Cardiac fibroblast (primary cell): ENCODE data around the gene KDR.

Experiments used
- DNase-seq, 2 donors: peaks; one replicate each; pipeline versions ENCODE4 v3.0.0 to v3.0.0-alpha.2; 2010; ENCODE audit warnings: low read depth in 2 of 2
- H3K4me3 ChIP-seq, 2 donors: replicated peaks in 1 of 2; 1 replicate in 1 of 2; 2 replicates in 1 of 2; pipeline ENCODE4 v1.5.1; 2011; ENCODE audit warnings: low read depth in 2 of 2, low read length in 2 of 2, mild to moderate bottlenecking in 2 of 2, moderate library complexity in 1 of 2
- TF ChIP-seq, protein P1 (sequence below): IDR thresholded peaks from one replicate; pipeline ENCODE4 v1.5.1; 2011; ENCODE audit warnings: low read depth, mild to moderate bottlenecking, low read length, inconsistent platforms

The KDR gene

DNA sequence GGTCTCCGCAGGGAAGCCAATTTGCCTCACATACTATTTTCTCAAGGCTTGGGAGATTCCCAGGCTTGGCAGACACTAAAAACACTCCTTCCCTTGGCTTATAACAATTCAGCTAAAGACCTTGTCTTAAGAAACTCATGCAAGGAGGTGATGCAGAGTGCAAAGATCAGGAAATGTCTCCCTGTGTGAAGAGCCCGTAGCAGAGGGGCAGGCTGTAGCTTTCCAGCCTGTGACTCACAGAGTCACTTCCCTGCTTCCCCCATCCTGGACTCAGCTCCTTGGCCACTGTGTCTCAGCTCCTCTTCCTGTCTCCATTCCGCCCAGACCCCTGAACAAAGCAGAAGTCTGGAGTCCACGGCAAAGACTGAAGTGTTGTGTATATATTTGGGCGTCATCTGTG, 56.1 kb downstream of the KDR start:
- TF ChIP-seq, protein P1, sequence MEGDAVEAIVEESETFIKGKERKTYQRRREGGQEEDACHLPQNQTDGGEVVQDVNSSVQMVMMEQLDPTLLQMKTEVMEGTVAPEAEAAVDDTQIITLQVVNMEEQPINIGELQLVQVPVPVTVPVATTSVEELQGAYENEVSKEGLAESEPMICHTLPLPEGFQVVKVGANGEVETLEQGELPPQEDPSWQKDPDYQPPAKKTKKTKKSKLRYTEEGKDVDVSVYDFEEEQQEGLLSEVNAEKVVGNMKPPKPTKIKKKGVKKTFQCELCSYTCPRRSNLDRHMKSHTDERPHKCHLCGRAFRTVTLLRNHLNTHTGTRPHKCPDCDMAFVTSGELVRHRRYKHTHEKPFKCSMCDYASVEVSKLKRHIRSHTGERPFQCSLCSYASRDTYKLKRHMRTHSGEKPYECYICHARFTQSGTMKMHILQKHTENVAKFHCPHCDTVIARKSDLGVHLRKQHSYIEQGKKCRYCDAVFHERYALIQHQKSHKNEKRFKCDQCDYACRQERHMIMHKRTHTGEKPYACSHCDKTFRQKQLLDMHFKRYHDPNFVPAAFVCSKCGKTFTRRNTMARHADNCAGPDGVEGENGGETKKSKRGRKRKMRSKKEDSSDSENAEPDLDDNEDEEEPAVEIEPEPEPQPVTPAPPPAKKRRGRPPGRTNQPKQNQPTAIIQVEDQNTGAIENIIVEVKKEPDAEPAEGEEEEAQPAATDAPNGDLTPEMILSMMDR = no peak
- peak; percentile 72 to 74 for DNase-seq

DNA sequence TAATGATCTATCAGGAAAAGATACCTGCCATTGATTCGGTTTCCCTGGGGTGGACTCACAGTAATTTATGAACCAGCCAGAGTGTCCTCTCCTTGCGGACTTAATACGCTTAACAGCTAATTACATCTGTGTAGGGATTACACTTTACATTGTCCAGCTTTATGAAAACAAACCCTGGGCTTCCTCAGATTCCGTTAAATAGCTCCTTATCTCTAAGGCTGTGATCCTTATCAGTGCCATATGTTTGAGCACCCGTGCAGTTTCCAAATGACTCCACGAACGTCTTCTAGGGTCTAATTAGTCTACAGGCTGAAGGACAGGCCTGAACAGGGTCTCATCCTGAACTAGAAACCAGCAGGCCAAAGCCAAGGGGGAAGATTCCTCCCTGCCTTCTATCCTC, 56.9 kb downstream of the KDR start:
- TF ChIP-seq, protein P1 = no peak
- DNase-seq = no peak
- no peak overlapping the region for H3K4me3 ChIP-seq

More for the DNA sequence above, 56.1 kb downstream of the KDR start:
- no peak overlapping the region for H3K4me3 ChIP-seq

DNA sequence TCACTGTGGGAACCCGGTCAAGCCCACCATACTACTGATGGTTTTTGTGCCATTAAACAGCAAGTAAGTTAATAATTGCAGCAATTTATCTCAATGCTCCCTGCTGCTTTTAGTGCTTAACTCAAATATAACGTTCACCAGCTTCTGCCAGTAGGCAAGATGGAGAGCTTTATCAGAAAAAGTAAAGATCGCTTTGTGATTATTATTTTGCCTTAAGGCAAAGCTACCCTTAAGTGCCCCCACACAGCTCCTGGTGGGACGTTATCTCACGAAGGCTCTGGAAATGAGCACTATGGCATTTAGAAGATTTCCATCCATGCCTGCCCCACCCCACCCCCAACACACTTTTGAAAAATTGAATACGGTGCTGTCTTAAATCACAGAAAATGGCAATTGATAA, 59.4 kb downstream of the KDR start:
- TF ChIP-seq, protein P1 = no peak
- H3K4me3 ChIP-seq = no peak overlapping the region
- DNase-seq = no peak

GRCh38 chr4:55055529-55055928, 69.9 kb downstream of the KDR start:
- TF ChIP-seq, protein P1 = no peak
- H3K4me3 ChIP-seq = no peak overlapping the region
- no peak for DNase-seq

DNA sequence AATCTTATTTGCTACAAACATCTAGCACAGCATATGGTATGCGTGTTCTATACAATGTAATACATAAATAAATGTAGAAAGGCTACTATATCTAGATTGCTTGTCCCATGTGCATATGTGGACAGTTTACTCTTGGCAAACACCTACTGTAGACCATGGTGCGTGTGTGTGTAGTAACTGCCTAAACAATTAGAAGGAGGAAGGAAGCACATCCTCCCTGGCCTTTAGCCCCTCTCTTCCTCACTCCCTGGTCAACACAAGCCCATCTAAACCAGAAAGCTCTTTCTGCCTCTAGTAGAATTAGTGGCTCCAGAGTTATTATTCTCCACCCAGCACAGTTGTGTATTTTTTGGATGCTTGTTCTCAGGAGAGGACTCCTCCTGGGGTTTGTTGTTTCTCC, 73.9 kb downstream of the KDR start:
- TF ChIP-seq, protein P1 = no peak
- DNase-seq = no peak
- no peak overlapping the region for H3K4me3 ChIP-seq

DNA sequence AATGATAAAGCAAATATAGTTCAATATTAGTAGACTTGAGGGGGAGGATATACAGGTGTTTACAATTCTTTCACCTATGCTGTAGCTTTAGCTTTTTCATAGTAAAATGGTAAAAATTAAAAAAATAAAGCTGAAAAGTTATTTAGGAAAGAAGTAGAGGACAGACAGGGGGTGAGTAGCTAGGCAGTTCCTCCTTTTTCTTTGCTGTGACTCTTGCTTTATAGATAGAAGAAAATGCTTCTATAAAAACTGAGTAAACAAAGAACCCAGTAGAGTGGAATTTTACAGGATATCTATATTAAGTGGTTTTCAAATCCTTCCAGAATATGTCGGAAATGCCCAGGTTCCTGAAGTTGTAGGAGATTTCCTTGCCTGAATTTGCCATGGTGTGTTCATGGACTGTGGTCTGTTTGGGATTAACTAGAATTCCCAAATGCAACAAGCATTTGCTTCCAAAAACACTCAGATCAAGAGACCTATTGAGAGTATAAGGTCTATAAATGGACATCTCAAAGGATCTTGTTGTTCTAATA, 74.9 kb downstream of the KDR start:
- DNase-seq = no peak
- H3K4me3 ChIP-seq = no peak overlapping the region
- TF ChIP-seq, protein P1 = no peak
